ENCODE results near the gene ARHGEF2.

The ARHGEF2 gene

GRCh38 chr1:155978325-155978972, at the start of gene ARHGEF2:
ARHGEF2 (minus strand) TSS chr1:155978547; CDS start chr1:155978427, 120 bp downstream.
- Mint-ChIP-seq H3K4me1 (peaks cover 72% of the 10 kb centered on the region), H3K9me3 (no peaks in the 10 kb centered on the region), H3K4me3 (peak within 1 kb of the TSS; percentile 90), H3K27ac (peak within 1 kb of the TSS; percentile 91), H3K36me3 (peaks cover 45% of the 10 kb centered on the region)
- ATAC-seq (peak; percentile 78), DNase-seq (ENCODE audit: low spot score in 2 of 2) (peak; percentile 52 to 88)

DNA sequence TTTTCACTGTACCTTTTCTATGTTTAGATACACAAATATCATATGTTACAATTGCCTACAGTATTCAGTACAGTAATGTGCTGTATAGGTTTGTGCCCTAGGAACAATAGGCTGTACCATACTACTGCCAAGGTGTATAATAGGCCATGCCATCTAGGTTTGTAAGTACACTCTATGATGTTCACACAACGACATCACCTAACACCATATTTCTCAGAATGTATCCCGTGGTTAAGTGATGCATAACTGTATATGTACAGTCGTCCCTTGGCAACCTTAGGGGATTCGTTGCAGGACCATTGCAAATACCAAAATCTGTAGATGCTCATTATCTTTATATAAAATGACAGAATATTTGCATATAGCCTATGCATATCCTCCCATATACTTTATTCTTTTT, 48.2 kb upstream of the ARHGEF2 start:
- ATAC-seq, result peak; percentile 74

GRCh38 chr1:156025876-156026275, 47.5 kb upstream of the ARHGEF2 start:
- ATAC-seq (peak; percentile 88), DNase-seq (ENCODE audit: low spot score in 2 of 2) (peak; percentile 10 to 55)
- Mint-ChIP-seq H3K4me1 (peaks cover 4% of the 10 kb centered on the region), H3K36me3 (peaks cover 1% of the 10 kb centered on the region), H3K27ac (no peak overlapping the region), H3K9me3 (no peaks in the 10 kb centered on the region), H3K4me3 (no peak overlapping the region)

More for the DNA sequence above, 48.2 kb upstream of the ARHGEF2 start:
- Mint-ChIP-seq H3K9me3 (no peaks in the 10 kb centered on the region), H3K4me3 (no peak overlapping the region), H3K27ac (no peak overlapping the region), H3K36me3 (no peaks in the 10 kb centered on the region), H3K4me1 (peaks cover 4% of the 10 kb centered on the region)
- DNase-seq (ENCODE audit: low spot score in 2 of 2), result no peak

- no peak overlapping the region for H3K27ac Mint-ChIP-seq
- no peaks in the 10 kb centered on the region for H3K9me3 Mint-ChIP-seq
- peaks cover 11% of the 10 kb centered on the region for H3K4me1 Mint-ChIP-seq
- ATAC-seq, result no peak
- DNase-seq (ENCODE audit: low spot score in 2 of 2), result no peak
- peaks cover 12% of the 10 kb centered on the region for H3K36me3 Mint-ChIP-seq
- H3K4me3 Mint-ChIP-seq, result no peak overlapping the region
Observed at GRCh38 chr1:156024801-156025200, 46.5 kb upstream of the ARHGEF2 start.

DNA sequence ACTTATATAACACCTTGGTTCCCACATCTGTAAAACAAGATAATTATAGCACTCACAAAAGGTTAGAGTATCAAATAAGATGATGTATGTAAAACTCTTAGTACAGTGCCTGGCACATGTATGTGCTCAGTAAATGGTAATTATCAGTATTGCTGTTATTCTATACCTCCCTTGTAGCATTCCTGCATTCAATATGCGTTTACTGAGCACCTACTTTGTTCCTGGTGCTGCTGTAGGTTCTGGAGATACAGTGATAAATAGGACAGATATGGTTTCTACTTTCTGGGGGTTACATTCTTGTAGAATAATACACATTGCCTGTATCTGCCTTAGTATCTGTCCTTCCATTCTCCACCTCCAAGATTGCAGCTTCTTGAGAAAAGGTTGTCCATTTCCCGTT, 43.6 kb upstream of the ARHGEF2 start:
- no peaks in the 10 kb centered on the region for H3K9me3 Mint-ChIP-seq
- peak overlapping the region; percentile 92 for H3K4me3 Mint-ChIP-seq
- ATAC-seq (no peak), DNase-seq (ENCODE audit: low spot score in 2 of 2) (no peak)
- H3K27ac Mint-ChIP-seq, result peak overlapping the region; percentile 84
- peaks cover 29% of the 10 kb centered on the region for H3K4me1 Mint-ChIP-seq
- peaks cover 41% of the 10 kb centered on the region for H3K36me3 Mint-ChIP-seq

DNA sequence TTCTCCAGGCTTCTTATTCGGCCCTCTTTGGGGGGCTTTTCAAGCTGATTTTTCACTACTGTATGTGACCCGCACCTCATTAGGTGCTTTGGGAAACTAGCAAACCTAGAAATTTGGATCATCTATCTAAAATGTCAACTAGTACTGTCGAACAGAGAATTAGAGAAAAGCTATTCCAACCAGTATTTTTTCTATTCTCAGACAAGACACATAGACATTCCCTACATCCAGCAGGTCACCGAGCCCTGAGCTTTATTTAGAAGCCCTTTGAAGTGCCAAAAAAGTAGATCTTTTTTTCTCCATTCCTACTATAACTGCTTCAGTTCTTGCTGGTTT, 42.7 kb upstream of the ARHGEF2 start:
- Mint-ChIP-seq H3K27ac (peak overlapping the region; percentile 94), H3K4me1 (peaks cover 27% of the 10 kb centered on the region), H3K4me3 (peak overlapping the region; percentile 92), H3K36me3 (peaks cover 50% of the 10 kb centered on the region), H3K9me3 (no peaks in the 10 kb centered on the region)
- no peak for ATAC-seq
- no peak for DNase-seq (ENCODE audit: low spot score in 2 of 2)

DNA sequence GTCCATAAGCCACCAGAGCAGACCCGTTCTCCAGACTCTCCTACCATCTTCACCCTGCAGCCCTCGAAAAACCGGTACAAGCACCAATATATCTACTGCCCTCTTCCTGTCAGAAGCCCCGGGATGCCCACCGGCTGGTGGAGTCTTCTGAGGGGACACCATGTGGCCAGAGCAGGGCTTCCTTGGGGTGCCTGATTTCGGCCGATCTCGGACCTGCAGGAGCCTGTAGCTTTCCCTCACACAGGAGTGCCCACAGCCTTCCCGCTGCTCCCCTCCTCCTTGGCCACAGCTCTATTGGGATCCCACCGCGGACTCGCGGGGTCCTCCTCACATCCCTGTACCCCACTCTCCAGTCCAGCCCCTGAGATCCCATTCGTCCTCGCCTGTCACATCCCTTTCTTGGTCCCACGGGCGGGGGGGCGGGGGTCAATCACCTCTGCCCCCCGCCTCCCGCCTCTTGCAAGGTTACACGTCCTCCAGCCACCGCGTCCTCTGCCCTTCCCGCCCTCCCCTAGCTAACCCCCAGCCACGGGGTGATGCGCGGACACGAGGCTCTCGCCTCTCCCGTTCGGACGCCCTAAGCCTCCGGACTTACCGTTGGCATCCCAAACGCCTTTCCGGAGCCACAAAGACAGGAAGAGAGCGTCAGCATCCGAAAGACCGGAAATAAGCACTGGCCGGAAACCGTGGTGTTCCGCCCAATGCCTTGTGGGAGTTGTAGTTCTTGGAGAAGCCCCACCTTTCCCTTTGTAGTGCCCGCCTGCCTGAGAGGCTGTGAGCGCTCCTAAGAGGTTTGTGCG, 42.1 kb upstream of the ARHGEF2 start, which contains the start of gene SSR2:
SSR2 (minus strand) TSS at position 659 of the 800 bp plus-strand sequence. CDS start 784 bp downstream, outside the sequence.
- Mint-ChIP-seq H3K36me3 (peaks cover 55% of the 10 kb centered on the region), H3K4me1 (peaks cover 24% of the 10 kb centered on the region), H3K9me3 (no peaks in the 10 kb centered on the region), H3K4me3 (peak within 1 kb of the TSS; percentile 92), H3K27ac (peak within 1 kb of the TSS; percentile 94)
- peak; percentile 100 for ATAC-seq
- DNase-seq (ENCODE audit: low spot score in 2 of 2), result peak; percentile 64 to 87

- Mint-ChIP-seq H3K4me1 (peaks cover 26% of the 10 kb centered on the region), H3K27ac (peak overlapping the region; percentile 94), H3K9me3 (no peaks in the 10 kb centered on the region), H3K36me3 (peaks cover 61% of the 10 kb centered on the region), H3K4me3 (peak overlapping the region; percentile 92)
- no peak for ATAC-seq
- DNase-seq (ENCODE audit: low spot score in 2 of 2), result no peak
Observed at GRCh38 chr1:156019946-156020292, 41.6 kb upstream of the ARHGEF2 start.

DNA sequence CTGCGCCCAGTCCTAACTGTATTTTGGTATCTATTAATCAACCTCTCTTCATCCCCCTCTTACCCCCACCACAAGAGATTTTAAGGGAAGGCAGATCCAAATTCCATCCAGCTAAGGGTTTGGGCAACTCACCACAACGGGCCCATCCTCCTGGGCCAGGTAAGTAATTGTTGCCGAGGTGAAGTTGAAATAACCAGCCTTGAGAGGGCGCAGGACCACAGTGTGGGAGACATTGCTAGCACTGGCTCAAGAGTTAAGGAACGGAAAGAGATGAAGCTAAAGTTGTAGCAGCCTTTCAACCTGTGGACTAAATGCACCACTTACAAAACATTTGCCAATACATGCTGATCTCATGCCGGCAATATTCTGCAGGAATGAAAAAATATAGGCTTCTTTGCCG, 36.5 kb upstream of the ARHGEF2 start:
- Mint-ChIP-seq H3K9me3 (no peaks in the 10 kb centered on the region), H3K36me3 (peaks cover 100% of the 10 kb centered on the region), H3K27ac (no peak overlapping the region), H3K4me3 (no peak overlapping the region), H3K4me1 (peaks cover 36% of the 10 kb centered on the region)
- DNase-seq (ENCODE audit: low spot score in 2 of 2) (no peak), ATAC-seq (no peak)

DNA sequence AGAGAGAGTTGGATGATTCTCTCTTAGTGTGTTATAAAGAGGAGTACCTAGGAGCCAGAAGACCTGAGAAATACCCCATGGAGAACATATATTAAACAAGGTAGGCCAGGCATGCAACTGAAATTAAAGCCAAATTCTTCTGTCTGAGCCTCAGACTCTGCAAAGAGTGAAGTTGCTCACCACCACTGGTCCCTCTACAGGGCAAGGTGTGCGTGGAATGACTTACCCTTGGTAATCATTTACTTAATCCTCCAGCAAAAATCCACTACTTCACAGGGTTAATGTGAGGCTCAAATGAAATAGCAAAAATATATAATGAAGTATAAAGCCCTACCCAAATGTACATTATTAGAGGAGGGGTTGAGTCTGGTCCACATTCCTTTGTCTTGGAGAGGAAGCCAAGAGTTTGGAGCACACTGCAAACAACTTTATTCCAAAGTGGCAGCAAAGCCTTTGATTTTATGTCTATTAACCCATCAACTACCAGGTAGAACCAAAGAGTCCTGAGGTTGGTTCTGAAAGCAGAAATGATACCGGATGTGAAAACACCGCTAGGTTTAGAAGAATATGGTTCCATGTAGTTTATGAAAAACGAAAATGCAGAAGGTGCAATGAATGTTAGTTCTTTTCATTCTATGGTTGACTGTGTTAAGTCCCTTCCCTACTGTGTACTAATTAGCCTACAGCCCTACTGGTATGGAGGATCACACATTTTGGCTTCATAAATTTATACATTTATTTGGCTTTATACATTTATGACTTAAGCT, 33.9 kb upstream of the ARHGEF2 start:
- ATAC-seq (no peak), DNase-seq (ENCODE audit: low spot score in 2 of 2) (no peak)
- Mint-ChIP-seq H3K4me3 (no peak overlapping the region), H3K27ac (peak overlapping the region; percentile 85), H3K36me3 (peaks cover 100% of the 10 kb centered on the region), H3K9me3 (no peaks in the 10 kb centered on the region), H3K4me1 (peaks cover 19% of the 10 kb centered on the region)

DNA sequence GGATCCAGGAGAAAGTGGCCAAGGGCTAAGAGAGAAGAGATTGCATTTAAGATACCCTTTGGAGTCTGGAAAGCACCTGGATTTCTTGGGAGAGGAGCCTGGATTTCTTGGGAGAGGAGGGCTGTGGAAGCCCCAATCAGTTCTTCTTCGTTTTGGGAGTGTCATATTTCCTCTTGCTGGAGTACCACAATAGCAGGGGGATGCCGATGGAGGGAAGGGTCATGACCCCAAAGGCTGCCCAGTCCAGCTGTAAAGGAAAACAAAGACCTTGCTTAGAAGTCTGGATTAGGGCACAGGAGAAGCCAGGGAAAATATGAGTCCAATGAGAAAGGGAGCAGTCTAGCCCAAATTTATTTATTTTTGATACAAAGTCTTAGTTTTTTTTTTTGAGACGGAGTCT, 31.1 kb upstream of the ARHGEF2 start:
- DNase-seq (ENCODE audit: low spot score in 2 of 2), result no peak
- peaks cover 35% of the 10 kb centered on the region for H3K4me1 Mint-ChIP-seq
- H3K36me3 Mint-ChIP-seq, result peaks cover 79% of the 10 kb centered on the region
- H3K4me3 Mint-ChIP-seq, result no peak overlapping the region
- no peaks in the 10 kb centered on the region for H3K9me3 Mint-ChIP-seq
- H3K27ac Mint-ChIP-seq, result no peak overlapping the region
- no peak for ATAC-seq

DNA sequence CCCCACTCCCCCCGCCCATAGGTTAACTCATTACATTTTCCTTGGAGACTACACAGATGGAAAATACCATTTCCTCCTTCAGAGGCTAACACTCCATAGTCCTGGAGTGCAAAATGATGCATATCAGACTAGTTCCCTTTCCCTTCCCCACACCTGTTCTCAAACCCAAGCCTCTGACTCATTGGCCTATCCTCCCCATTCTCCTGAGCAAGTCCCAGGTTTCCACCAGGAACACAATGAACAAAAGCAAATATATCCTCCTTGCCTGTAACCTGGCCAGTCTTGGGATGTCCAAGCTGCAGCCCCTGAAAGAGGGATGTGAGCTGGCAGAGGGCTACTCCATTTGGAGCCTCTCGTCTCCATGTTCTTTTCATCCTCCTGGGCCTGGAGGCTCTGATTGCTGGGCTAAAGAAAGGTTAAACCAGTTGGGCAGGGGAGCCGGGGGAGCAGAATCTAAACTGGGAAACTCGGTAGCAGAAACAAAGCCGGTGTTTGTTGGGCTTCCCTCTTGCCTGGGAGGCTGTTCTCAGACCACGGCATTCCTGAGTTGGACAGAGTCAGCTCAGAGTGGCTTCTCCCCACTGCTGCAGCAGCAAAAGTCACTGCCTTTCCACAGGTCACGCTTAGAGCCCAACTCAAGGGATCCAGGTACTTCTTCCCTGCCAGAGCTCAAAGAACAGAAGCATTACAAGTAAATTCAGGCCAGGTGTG, 28.5 kb upstream of the ARHGEF2 start:
- Mint-ChIP-seq H3K4me1 (peaks cover 28% of the 10 kb centered on the region), H3K27ac (no peak overlapping the region), H3K36me3 (peaks cover 53% of the 10 kb centered on the region), H3K9me3 (no peaks in the 10 kb centered on the region), H3K4me3 (no peak overlapping the region)
- ATAC-seq (no peak), DNase-seq (ENCODE audit: low spot score in 2 of 2) (no peak)

GRCh38 chr1:156004843-156005584, 26.7 kb upstream of the ARHGEF2 start:
- Mint-ChIP-seq H3K4me3 (peak overlapping the region; percentile 30), H3K36me3 (peaks cover 35% of the 10 kb centered on the region), H3K4me1 (peaks cover 22% of the 10 kb centered on the region), H3K9me3 (no peaks in the 10 kb centered on the region), H3K27ac (peak overlapping the region; percentile 84)
- DNase-seq (ENCODE audit: low spot score in 2 of 2) (peak; percentile 4 to 57), ATAC-seq (peak; percentile 81)

DNA sequence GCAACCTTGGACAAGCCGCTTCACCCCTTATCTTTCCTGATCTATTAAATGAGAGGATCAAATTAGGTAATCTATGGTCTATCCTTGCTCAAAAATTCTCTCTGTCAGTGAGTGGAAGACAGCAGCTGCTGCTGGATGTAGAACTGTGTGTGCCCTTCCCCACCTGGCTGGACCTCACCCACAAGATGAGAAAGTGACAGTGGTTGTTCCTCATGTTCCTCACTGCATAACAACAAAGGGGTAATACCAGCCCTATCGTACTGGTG, 25.5 kb upstream of the ARHGEF2 start:
- ATAC-seq (no peak), DNase-seq (ENCODE audit: low spot score in 2 of 2) (no peak)

More for the DNA sequence above, 25.5 kb upstream of the ARHGEF2 start:
- Mint-ChIP-seq H3K9me3 (no peaks in the 10 kb centered on the region), H3K4me1 (peaks cover 22% of the 10 kb centered on the region), H3K27ac (no peak overlapping the region), H3K4me3 (no peak overlapping the region), H3K36me3 (peaks cover 24% of the 10 kb centered on the region)

Data from stimulated activated effector memory CD8-positive, alpha-beta T cell treated with anti-CD3 and anti-CD28 coated beads, Interleukin-12 subunit alpha, Interleukin-12 subunit beta, amount 100 ng/mL, for 72 hours (primary cell).